SK-N-SH treated with all-trans-retinoic acid at 6 μM for 48 hours (cell line): ENCODE measurements around the gene KDM5A.

ENCODE experiments used
- CSDC2 ChIP-seq: fragments of 250-450 bp; sonication (Bioruptor Pico); IDR thresholded peaks from 2 replicates; pipeline ENCODE4 v1.5.0; 2020; ENCODE audit warnings: mild to moderate bottlenecking, moderate library complexity
- ZNF565 ChIP-seq: fragments of 450-650 bp; formaldehyde crosslinking; conservative IDR thresholded peaks from 2 replicates; pipeline ENCODE4 v1.5.0; 2020; ENCODE audit warnings: low read depth, mild to moderate bottlenecking, moderate library complexity

- TF ChIP-seq ZNF565 (CRISPR knock-in tag) (no peak), CSDC2 (CRISPR knock-in tag) (no peak)
These were observed 84.3 kb downstream of the KDM5A start for GRCh38 chr12:304805-305204.
